Neural cell (in vitro differentiated cells): ENCODE data around the gene UGT1A8. TPM values are rescaled to one million over a fixed set of nuclear protein-coding genes. Genes with fewer than 3 reads are reported as not detected.

Experiments used
- H2AFZ ChIP-seq: fragments of 200-600, 300-800 bp; sonication (generic), shearing (Covaris generic); 2 replicates; pipeline ENCODE4 v1.6.0; 2014; ENCODE audit warnings: low read depth, mild to moderate bottlenecking, antibody characterized with exemption, low read length, moderate library complexity
- H3F3A ChIP-seq: fragments of 200-600 bp; shearing (Covaris generic); 2 replicates; pipeline ENCODE4 v1.6.1; 2016; ENCODE audit warnings: mild to moderate bottlenecking, moderate library complexity, mixed read lengths, antibody characterized with exemption, low read length; ENCODE audit not compliant: insufficient read depth, poor library complexity, severe bottlenecking
- H3K27ac ChIP-seq: fragments of 200-600, 300-800 bp; sonication (generic), shearing (Covaris generic); 2 replicates; pipeline ENCODE4 v1.5.1; 2014; ENCODE audit warnings: mild to moderate bottlenecking, low read length, moderate library complexity
- H3K27me3 ChIP-seq: fragments of 300-800, 200-600 bp; sonication (generic), shearing (Covaris generic); 2 replicates; pipeline ENCODE4 v1.6.0; 2014; ENCODE audit warnings: mild to moderate bottlenecking, low read depth, low read length, moderate library complexity; ENCODE audit not compliant: insufficient read depth
- H3K36me3 ChIP-seq: fragments of 300-800, 200-600 bp; sonication (generic), shearing (Covaris generic); 2 replicates; pipeline ENCODE4 v1.5.1; 2014; ENCODE audit warnings: mild to moderate bottlenecking, antibody characterized with exemption, low read length, moderate library complexity; ENCODE audit not compliant: insufficient read depth
- H3K4me2 ChIP-seq: fragments of 300-800, 200-600 bp; sonication (generic), shearing (Covaris generic); 2 replicates; pipeline ENCODE4 v1.6.0; 2014; ENCODE audit warnings: mild to moderate bottlenecking, low read length
- H3K4me3 ChIP-seq: fragments of 300-800, 200-600 bp; sonication (generic), shearing (Covaris generic); 2 replicates; pipeline ENCODE4 v1.5.1; 2014; ENCODE audit warnings: mild to moderate bottlenecking, low read length, moderate library complexity
- H3K79me2 ChIP-seq: fragments of 200-600 bp; shearing (Covaris generic); replicated peaks from 2 replicates; pipeline ENCODE4 v1.6.0; 2014; ENCODE audit warnings: mild to moderate bottlenecking, low read length, moderate library complexity; ENCODE audit not compliant: insufficient read depth
- H3K9ac ChIP-seq: fragments of 300-800, 200-600 bp; sonication (generic), shearing (Covaris generic); 2 replicates; pipeline ENCODE4 v1.6.1; 2016; ENCODE audit warnings: mild to moderate bottlenecking, low read length, mixed read lengths
- H3K9me2 ChIP-seq: fragments of 200-600 bp; shearing (Covaris generic); 2 replicates; pipeline ENCODE4 v1.6.1; 2016; ENCODE audit warnings: mild to moderate bottlenecking, low read length, mixed read lengths; ENCODE audit not compliant: insufficient read depth
- H3K9me3 ChIP-seq: fragments of 200-600, 300-800 bp; sonication (generic), shearing (Covaris generic); 2 replicates; pipeline ENCODE4 v1.6.1; 2016; ENCODE audit warnings: mild to moderate bottlenecking, mixed run types, low read length, moderate library complexity, mixed read lengths
- H4K20me1 ChIP-seq: fragments of 200-600 bp; shearing (Covaris generic); 2 replicates; pipeline ENCODE4 v1.6.1; 2016; ENCODE audit warnings: mild to moderate bottlenecking, mixed run types; ENCODE audit not compliant: insufficient read depth
- EP300 ChIP-seq: fragments of 450-650 bp; conservative IDR thresholded peaks from 2 replicates; pipeline ENCODE4 v1.6.1; 2014; ENCODE audit warnings: antibody characterized with exemption, mild to moderate bottlenecking, moderate library complexity; ENCODE audit not compliant: poor library complexity, severe bottlenecking
- EZH2 ChIP-seq: fragments of 200-600, 300-800 bp; shearing (Covaris generic), sonication (generic); IDR thresholded peaks from 2 replicates; pipeline ENCODE4 v1.6.1; 2014; ENCODE audit warnings: antibody characterized with exemption, low read length, borderline replicate concordance, mild to moderate bottlenecking; ENCODE audit not compliant: insufficient read depth, poor library complexity, severe bottlenecking
- MXI1 ChIP-seq: fragments of 450-650 bp; conservative IDR thresholded peaks from 2 replicates; pipeline ENCODE4 v1.6.1; 2014; ENCODE audit warnings: antibody characterized with exemption, mild to moderate bottlenecking; ENCODE audit not compliant: poor library complexity, severe bottlenecking
- POLR2AphosphoS5 ChIP-seq: IDR thresholded peaks from 2 replicates; pipeline ENCODE4 v1.6.1; 2012
- RAD21 ChIP-seq: fragments of 450-650 bp; conservative IDR thresholded peaks from 2 replicates; pipeline ENCODE4 v1.6.1; 2014; ENCODE audit warnings: antibody characterized with exemption, mild to moderate bottlenecking, moderate library complexity
- SMC3 ChIP-seq: fragments of 450-650 bp; conservative IDR thresholded peaks from 2 replicates; pipeline ENCODE4 v1.6.1; 2014; ENCODE audit warnings: antibody characterized with exemption, mild to moderate bottlenecking, moderate library complexity; ENCODE audit not compliant: poor library complexity
- TAF1 ChIP-seq: IDR thresholded peaks from 2 replicates; pipeline ENCODE4 v1.6.1; 2012; ENCODE audit warnings: low read depth
- polyA plus RNA-seq: library from polyadenylated mRNA; depleted of rRNA; stranded (reverse); fragments of >200 nt; gene quantifications from 2 replicates; pipeline ENCODE4 v1.2.3, GENCODE V29; 2014
- TF ChIP-seq, protein P1 (sequence below): IDR thresholded peaks from 2 replicates; pipeline ENCODE4 v1.6.1; 2012; ENCODE audit warnings: borderline replicate concordance
- TF ChIP-seq, protein P2 (sequence below): fragments of 450-650 bp; IDR thresholded peaks from 2 replicates; pipeline ENCODE4 v1.5.1; 2014; ENCODE audit warnings: antibody characterized with exemption, mild to moderate bottlenecking, moderate library complexity; ENCODE audit not compliant: poor library complexity, severe bottlenecking

UGT1A8 gene
- polyA plus RNA-seq, 1 donor from 2014 or later, result not detected

DNA sequence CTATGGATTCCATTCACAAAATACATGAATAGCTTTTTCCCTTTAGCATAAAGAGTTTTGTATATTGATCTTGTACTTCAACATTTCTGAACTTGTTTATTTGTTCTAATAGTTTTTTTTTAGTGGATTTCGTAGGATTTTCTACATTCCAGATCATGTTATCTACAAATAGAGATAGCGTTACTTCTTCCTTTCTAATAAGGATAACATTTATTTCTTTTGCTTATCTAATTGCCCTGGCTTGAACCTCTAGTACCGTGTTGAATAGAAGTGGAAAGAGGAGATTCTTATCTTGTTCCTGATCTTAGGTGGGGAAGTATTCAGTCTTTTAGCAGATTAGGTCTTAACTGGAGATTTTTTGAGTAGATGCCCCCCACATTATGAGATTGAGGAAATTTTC lies 84.8 kb downstream of the UGT1A8 start:
- Histone ChIP-seq H3K36me3 (no peaks in the 10 kb centered on the region), H3K79me2 (no peaks in the 10 kb centered on the region), H3F3A (no peaks in the 10 kb centered on the region), H2AFZ (no peak overlapping the region), H3K27me3 (no peaks in the 10 kb centered on the region), H3K4me3 (no peak overlapping the region), H3K4me2 (no peak overlapping the region), H3K27ac (no peak overlapping the region), H3K9me3 (no peaks in the 10 kb centered on the region), H3K9ac (no peak overlapping the region), H4K20me1 (no peaks in the 10 kb centered on the region), H3K9me2 (no peaks in the 10 kb centered on the region)
- TF ChIP-seq MXI1 (no peak), RAD21 (no peak), SMC3 (no peak), POLR2AphosphoS5 (no peak), EZH2 (no peak), TAF1 (no peak), EP300 (no peak)
- TF ChIP-seq, protein P1, sequence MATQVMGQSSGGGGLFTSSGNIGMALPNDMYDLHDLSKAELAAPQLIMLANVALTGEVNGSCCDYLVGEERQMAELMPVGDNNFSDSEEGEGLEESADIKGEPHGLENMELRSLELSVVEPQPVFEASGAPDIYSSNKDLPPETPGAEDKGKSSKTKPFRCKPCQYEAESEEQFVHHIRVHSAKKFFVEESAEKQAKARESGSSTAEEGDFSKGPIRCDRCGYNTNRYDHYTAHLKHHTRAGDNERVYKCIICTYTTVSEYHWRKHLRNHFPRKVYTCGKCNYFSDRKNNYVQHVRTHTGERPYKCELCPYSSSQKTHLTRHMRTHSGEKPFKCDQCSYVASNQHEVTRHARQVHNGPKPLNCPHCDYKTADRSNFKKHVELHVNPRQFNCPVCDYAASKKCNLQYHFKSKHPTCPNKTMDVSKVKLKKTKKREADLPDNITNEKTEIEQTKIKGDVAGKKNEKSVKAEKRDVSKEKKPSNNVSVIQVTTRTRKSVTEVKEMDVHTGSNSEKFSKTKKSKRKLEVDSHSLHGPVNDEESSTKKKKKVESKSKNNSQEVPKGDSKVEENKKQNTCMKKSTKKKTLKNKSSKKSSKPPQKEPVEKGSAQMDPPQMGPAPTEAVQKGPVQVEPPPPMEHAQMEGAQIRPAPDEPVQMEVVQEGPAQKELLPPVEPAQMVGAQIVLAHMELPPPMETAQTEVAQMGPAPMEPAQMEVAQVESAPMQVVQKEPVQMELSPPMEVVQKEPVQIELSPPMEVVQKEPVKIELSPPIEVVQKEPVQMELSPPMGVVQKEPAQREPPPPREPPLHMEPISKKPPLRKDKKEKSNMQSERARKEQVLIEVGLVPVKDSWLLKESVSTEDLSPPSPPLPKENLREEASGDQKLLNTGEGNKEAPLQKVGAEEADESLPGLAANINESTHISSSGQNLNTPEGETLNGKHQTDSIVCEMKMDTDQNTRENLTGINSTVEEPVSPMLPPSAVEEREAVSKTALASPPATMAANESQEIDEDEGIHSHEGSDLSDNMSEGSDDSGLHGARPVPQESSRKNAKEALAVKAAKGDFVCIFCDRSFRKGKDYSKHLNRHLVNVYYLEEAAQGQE, result no peak
- TF ChIP-seq, protein P2, sequence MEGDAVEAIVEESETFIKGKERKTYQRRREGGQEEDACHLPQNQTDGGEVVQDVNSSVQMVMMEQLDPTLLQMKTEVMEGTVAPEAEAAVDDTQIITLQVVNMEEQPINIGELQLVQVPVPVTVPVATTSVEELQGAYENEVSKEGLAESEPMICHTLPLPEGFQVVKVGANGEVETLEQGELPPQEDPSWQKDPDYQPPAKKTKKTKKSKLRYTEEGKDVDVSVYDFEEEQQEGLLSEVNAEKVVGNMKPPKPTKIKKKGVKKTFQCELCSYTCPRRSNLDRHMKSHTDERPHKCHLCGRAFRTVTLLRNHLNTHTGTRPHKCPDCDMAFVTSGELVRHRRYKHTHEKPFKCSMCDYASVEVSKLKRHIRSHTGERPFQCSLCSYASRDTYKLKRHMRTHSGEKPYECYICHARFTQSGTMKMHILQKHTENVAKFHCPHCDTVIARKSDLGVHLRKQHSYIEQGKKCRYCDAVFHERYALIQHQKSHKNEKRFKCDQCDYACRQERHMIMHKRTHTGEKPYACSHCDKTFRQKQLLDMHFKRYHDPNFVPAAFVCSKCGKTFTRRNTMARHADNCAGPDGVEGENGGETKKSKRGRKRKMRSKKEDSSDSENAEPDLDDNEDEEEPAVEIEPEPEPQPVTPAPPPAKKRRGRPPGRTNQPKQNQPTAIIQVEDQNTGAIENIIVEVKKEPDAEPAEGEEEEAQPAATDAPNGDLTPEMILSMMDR, result no peak

DNA sequence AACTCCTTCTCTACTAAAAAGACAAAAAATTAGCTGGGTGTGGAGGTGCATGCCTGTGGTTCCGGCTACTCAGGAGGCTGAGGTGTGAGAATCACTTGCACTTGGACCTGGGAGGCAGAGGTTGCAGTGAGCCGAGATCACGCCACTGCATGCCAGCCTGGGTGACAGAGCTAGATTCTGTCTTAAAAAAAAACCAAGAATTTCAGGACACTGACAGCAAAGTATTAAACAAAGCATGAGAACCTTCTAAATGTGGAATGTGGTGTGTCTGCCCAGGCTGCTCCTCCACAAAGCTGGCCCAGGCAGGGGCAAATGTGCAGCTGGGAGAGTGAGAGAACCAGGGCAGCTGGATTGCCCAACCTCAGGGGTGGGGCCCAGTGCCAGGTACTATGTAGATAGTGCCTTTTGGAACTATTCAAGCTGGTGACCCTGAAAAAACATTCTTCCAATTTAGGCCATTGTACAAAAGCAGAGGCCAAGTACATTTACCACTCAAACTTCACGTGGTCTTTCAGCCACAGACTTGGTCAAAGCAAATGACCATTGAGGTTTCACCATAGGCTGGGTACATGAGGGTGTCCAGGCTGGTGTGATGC lies 88.6 kb downstream of the UGT1A8 start:
- Histone ChIP-seq H3F3A (no peaks in the 10 kb centered on the region), H3K4me3 (no peak overlapping the region), H3K9ac (no peak overlapping the region), H2AFZ (no peak overlapping the region), H3K4me2 (no peak overlapping the region), H3K9me3 (no peaks in the 10 kb centered on the region), H3K79me2 (no peaks in the 10 kb centered on the region), H3K27ac (no peak overlapping the region), H3K9me2 (no peaks in the 10 kb centered on the region), H3K27me3 (no peaks in the 10 kb centered on the region), H3K36me3 (no peaks in the 10 kb centered on the region), H4K20me1 (no peaks in the 10 kb centered on the region)
- TF ChIP-seq RAD21, result no peak
- TF ChIP-seq, protein P2, result no peak
- no peak for TF ChIP-seq TAF1
- TF ChIP-seq EZH2, result no peak
- TF ChIP-seq SMC3, result no peak
- no peak for TF ChIP-seq POLR2AphosphoS5
- TF ChIP-seq EP300, result no peak
- TF ChIP-seq, protein P1, result no peak
- TF ChIP-seq MXI1, result no peak
